Tibial nerve (tissue), 3 donors: ENCODE data around the gene MAPK1.

Experiments used
- POLR2A ChIP-seq, 2 donors: fragments of 450-650 bp; IDR thresholded peaks; one replicate each; pipeline ENCODE4 v1.6.1; 2017; ENCODE audit warnings: antibody characterized with exemption in 2 of 2, mild to moderate bottlenecking in 2 of 2, moderate library complexity in 2 of 2
- TF ChIP-seq, protein P1 (sequence below), 5 experiments: fragments of 200-600 bp in 3 of 5; fragments of 450-650 bp in 2 of 5; sonication (generic) in 3 of 5; IDR thresholded peaks; one replicate each; pipeline ENCODE4 v1.5.1; 2016 to 2019; ENCODE audit warnings: antibody characterized with exemption in 5 of 5, mild to moderate bottlenecking in 3 of 5, moderate library complexity in 2 of 5

DNA sequence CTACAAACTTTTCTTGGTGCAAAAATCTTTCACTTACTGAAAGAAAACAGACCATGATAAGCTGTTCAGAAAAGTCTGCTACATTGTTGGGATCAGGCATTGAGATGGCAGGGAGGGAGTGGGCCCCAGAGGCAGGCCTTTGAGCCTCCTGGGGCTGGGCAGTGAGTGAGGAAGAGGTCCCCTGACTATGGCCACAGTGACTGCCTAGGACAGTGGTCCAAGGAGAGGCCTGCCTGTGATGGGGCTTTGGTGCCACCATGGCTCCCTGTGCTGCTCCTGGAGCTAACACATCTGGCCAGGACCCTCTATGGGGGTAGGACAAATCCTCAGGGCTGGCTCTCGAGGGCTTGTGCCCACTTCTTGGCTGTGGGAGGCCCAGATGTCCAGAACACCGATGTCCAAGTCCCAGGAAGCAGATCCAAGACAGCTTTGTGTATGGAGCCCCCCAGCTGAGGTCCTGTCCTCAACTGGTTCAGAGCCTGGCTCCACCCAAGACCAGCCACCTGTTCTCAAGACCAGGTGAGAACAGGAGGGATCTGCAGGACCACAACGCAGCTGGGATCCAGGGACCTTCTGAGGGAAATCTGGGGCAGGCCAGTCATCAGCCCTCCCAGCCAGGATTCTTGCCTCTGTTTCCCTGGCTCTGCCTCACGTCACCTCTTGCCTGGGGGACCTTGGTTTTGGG lies 48.3 kb upstream of the MAPK1 start:
- TF ChIP-seq POLR2A (IDR thresholded peaks at IDR 0.05): no peak
- TF ChIP-seq, protein P1, sequence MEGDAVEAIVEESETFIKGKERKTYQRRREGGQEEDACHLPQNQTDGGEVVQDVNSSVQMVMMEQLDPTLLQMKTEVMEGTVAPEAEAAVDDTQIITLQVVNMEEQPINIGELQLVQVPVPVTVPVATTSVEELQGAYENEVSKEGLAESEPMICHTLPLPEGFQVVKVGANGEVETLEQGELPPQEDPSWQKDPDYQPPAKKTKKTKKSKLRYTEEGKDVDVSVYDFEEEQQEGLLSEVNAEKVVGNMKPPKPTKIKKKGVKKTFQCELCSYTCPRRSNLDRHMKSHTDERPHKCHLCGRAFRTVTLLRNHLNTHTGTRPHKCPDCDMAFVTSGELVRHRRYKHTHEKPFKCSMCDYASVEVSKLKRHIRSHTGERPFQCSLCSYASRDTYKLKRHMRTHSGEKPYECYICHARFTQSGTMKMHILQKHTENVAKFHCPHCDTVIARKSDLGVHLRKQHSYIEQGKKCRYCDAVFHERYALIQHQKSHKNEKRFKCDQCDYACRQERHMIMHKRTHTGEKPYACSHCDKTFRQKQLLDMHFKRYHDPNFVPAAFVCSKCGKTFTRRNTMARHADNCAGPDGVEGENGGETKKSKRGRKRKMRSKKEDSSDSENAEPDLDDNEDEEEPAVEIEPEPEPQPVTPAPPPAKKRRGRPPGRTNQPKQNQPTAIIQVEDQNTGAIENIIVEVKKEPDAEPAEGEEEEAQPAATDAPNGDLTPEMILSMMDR (IDR thresholded peaks at IDR 0.05): no peak
